ENCODE results near the gene ENPP6. TPM values are rescaled to one million over a fixed set of nuclear protein-coding genes. Genes with fewer than 3 reads are reported as not detected.

Gene ENPP6
- total RNA-seq, 2 experiments from 2014 or later, result not detected

DNA sequence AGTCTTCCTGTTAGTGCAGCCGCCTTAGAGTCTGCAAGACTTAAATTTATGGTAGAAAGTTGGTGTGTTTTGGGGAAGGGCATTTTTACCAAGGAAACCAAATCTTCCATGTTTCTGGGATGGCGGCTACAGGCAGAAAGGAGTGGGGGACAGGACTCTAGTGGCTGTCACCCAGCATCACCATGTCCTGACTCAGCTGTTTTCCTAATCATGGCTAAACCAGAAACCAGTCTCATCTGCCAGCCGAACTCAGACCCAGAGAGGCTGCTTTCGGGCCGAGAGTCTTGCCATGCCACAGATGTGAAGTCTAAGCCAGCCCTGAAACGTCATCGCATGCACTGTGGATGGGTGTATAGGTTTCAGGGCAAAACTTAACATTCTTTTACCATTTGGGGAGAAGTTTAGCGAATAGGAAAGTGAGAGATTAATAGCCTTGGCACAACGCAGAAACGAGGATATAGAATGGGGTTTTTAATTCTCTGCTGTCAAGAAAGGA is 109.6 kb downstream of the ENPP6 start:
- Histone ChIP-seq H3K4me1 (ENCODE audit: insufficient read depth, low read length, poor library complexity, severe bottlenecking) (no peaks in the 10 kb centered on the region), H3K79me2 (ENCODE audit: insufficient read depth, low read depth, low read length) (no peaks in the 10 kb centered on the region), H3K9me3 (ENCODE audit: low read length) (no peaks in the 10 kb centered on the region), H4K20me1 (ENCODE audit: insufficient read depth, low read length) (no peaks in the 10 kb centered on the region), H3K4me3 (ENCODE audit: low read depth, low read length, poor library complexity, severe bottlenecking) (no peak overlapping the region), H2AFZ (ENCODE audit: low read length) (no peak overlapping the region), H3K9me2 (ENCODE audit: insufficient read depth, low read length) (no peaks in the 10 kb centered on the region), H3K27ac (ENCODE audit: low read depth, low read length, poor library complexity, severe bottlenecking) (no peak overlapping the region), H3K4me2 (ENCODE audit: low read length) (no peak overlapping the region), H3K36me3 (ENCODE audit: insufficient read depth, low read length) (no peaks in the 10 kb centered on the region)
- no peak for TF ChIP-seq EZH2phosphoT487 (IDR thresholded peaks at IDR 0.05; ENCODE audit: borderline replicate concordance, low read depth, low read length)
- TF ChIP-seq, protein P1, sequence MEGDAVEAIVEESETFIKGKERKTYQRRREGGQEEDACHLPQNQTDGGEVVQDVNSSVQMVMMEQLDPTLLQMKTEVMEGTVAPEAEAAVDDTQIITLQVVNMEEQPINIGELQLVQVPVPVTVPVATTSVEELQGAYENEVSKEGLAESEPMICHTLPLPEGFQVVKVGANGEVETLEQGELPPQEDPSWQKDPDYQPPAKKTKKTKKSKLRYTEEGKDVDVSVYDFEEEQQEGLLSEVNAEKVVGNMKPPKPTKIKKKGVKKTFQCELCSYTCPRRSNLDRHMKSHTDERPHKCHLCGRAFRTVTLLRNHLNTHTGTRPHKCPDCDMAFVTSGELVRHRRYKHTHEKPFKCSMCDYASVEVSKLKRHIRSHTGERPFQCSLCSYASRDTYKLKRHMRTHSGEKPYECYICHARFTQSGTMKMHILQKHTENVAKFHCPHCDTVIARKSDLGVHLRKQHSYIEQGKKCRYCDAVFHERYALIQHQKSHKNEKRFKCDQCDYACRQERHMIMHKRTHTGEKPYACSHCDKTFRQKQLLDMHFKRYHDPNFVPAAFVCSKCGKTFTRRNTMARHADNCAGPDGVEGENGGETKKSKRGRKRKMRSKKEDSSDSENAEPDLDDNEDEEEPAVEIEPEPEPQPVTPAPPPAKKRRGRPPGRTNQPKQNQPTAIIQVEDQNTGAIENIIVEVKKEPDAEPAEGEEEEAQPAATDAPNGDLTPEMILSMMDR (conservative IDR thresholded peaks at IDR 0.05; ENCODE audit: low read length), result no peak
- CTCF ChIA-PET (ENCODE audit: unreplicated experiment), result no interaction called here
- intact Hi-C loops (cut with micrococcal nuclease; ENCODE audit: unreplicated experiment), result no loop called here
- POLR2A ChIA-PET, result interaction anchor here (1.6 kb wide), 1 partner anchor 12 kb away, joined by 4 read pairs; no protein-coding TSS in a partner anchor
- DNase-seq (ENCODE audit: low spot score), result no peak
- no TSS peak for BruUV-seq (replicated peaks)

DNA sequence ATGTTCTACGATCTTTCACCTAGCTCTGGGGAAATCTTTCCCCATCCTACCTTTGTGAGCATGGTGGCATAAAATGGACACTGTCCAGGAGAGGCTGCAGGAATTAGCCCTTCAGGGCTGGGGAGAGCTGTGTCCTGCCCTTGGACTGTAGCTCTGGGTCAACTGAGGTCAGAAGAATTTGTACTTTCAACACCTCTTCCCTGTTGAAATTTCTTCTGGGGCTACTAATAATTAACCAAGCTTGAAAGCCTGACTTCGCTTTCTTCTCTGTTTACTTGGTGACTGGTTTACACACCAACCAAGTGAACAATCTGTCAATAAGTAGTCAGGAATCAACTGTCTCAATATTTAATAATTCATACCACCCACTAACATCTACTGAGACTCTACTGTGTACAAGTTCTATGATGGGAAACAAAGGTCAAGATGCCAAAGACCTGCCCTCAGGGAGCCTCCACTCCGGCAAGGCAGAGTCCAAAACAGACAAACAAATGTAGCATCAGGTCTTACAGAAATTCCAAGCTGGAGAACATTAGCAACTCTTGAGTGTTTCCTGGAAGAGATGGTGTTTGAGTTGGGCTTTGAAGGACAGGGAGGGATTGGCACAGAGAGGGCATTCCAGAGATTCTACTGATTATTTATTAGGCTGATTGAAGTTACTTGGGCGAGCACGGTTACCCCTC is 113.1 kb downstream of the ENPP6 start:
- Histone ChIP-seq H3K4me3 (ENCODE audit: low read depth, low read length, poor library complexity, severe bottlenecking) (no peak overlapping the region), H3K9me3 (ENCODE audit: low read length) (no peaks in the 10 kb centered on the region), H3K9me2 (ENCODE audit: insufficient read depth, low read length) (no peaks in the 10 kb centered on the region), H3K4me1 (ENCODE audit: insufficient read depth, low read length, poor library complexity, severe bottlenecking) (no peaks in the 10 kb centered on the region), H2AFZ (ENCODE audit: low read length) (no peak overlapping the region), H4K20me1 (ENCODE audit: insufficient read depth, low read length) (no peaks in the 10 kb centered on the region), H3K79me2 (ENCODE audit: insufficient read depth, low read depth, low read length) (no peaks in the 10 kb centered on the region), H3K27ac (ENCODE audit: low read depth, low read length, poor library complexity, severe bottlenecking) (no peak overlapping the region), H3K36me3 (ENCODE audit: insufficient read depth, low read length) (no peaks in the 10 kb centered on the region), H3K4me2 (ENCODE audit: low read length) (no peak overlapping the region)
- BruUV-seq (replicated peaks), result no TSS peak
- POLR2A ChIA-PET, result interaction anchor here (0.5 kb wide), 1 partner anchor 343 kb away, joined by 3 read pairs; no protein-coding TSS in a partner anchor
- intact Hi-C loops (cut with micrococcal nuclease; ENCODE audit: unreplicated experiment), result no loop called here
- TF ChIP-seq EZH2phosphoT487 (IDR thresholded peaks at IDR 0.05; ENCODE audit: borderline replicate concordance, low read depth, low read length), result no peak
- TF ChIP-seq, protein P1 (conservative IDR thresholded peaks at IDR 0.05; ENCODE audit: low read length), result no peak
- no peak for DNase-seq (ENCODE audit: low spot score)
- CTCF ChIA-PET (ENCODE audit: unreplicated experiment), result no interaction called here

Data from OCI-LY7 (cell line).